Kidney capillary endothelial cell (primary cell): Measurements from ENCODE around the gene IL10.
"Not testable (repeated sequence)": the region's sequence is repeated elsewhere in the genome, so short reads cannot be mapped to it uniquely, and the experiment has no call there.

Experiments used
- DNase-seq: peaks from one replicate; pipeline ENCODE4 v3.0.0-alpha.2; 2018; ENCODE audit warnings: low spot score

Gene IL10

GRCh38 chr1:206765771-206766170 lies 6.5 kb downstream of the IL10 start:
- DNase-seq = not testable (repeated sequence)

GRCh38 chr1:206762741-206763364 lies 9.4 kb downstream of the IL10 start:
- DNase-seq = not testable (repeated sequence)

GRCh38 chr1:206761159-206761768 lies 11.0 kb downstream of the IL10 start:
- no peak for DNase-seq

- no peak for DNase-seq
Observed at GRCh38 chr1:206760590-206760989, 11.7 kb downstream of the IL10 start.

- DNase-seq = no peak
Observed at GRCh38 chr1:206757524-206758266, 14.6 kb downstream of the IL10 start.

- DNase-seq = no peak
Observed at GRCh38 chr1:206754011-206754410, 18.3 kb downstream of the IL10 start.

GRCh38 chr1:206753141-206753540 lies 19.2 kb downstream of the IL10 start:
- no peak for DNase-seq

- no peak for DNase-seq
Observed at GRCh38 chr1:206752481-206752880, 19.8 kb downstream of the IL10 start.

GRCh38 chr1:206751891-206752290 lies 20.4 kb downstream of the IL10 start:
- no peak for DNase-seq

GRCh38 chr1:206748348-206749030 lies 23.8 kb downstream of the IL10 start:
- DNase-seq = no peak

GRCh38 chr1:206745301-206745700 lies 27.0 kb downstream of the IL10 start:
- DNase-seq = no peak

GRCh38 chr1:206744683-206745082 lies 27.6 kb downstream of the IL10 start:
- no peak for DNase-seq

- DNase-seq = no peak
Observed at GRCh38 chr1:206742719-206743383, 29.4 kb downstream of the IL10 start.

GRCh38 chr1:206741142-206741701 lies 31.1 kb downstream of the IL10 start:
- DNase-seq = no peak

GRCh38 chr1:206739411-206740076 lies 32.8 kb downstream of the IL10 start:
- no peak for DNase-seq

- DNase-seq = no peak
Observed at GRCh38 chr1:206738370-206739366, 33.6 kb downstream of the IL10 start.

GRCh38 chr1:206737729-206738201 lies 34.5 kb downstream of the IL10 start:
- no peak for DNase-seq

- no peak for DNase-seq
Observed at GRCh38 chr1:206736878-206737728, 35.2 kb downstream of the IL10 start.

GRCh38 chr1:206735553-206736031 lies 36.7 kb downstream of the IL10 start:
- no peak for DNase-seq
